ENCODE results near the gene EEFSEC.

EEFSEC gene

GRCh38 chr3:128402319-128402718 is 249.0 kb downstream of the EEFSEC start:
- DNase-seq, result no peak

- no peak for DNase-seq
Observed at GRCh38 chr3:128402998-128403397, 249.7 kb downstream of the EEFSEC start.

GRCh38 chr3:128404276-128405068 is 251.2 kb downstream of the EEFSEC start:
- DNase-seq, result no peak

GRCh38 chr3:128405554-128406277 is 252.4 kb downstream of the EEFSEC start:
- DNase-seq, result no peak

- DNase-seq, result no peak
Observed at GRCh38 chr3:128407247-128407646, 254.0 kb downstream of the EEFSEC start.

GRCh38 chr3:128408012-128408692 is 254.9 kb downstream of the EEFSEC start:
- DNase-seq, result no peak

GRCh38 chr3:128408693-128409623 is 255.7 kb downstream of the EEFSEC start:
- DNase-seq, result no peak

- no peak for DNase-seq
Observed at GRCh38 chr3:128409624-128410581, 256.6 kb downstream of the EEFSEC start.

GRCh38 chr3:128410669-128411573 is 257.6 kb downstream of the EEFSEC start:
- DNase-seq, result no peak

- DNase-seq, result no peak
Observed at GRCh38 chr3:128411574-128412064, 258.3 kb downstream of the EEFSEC start.

- no peak for DNase-seq
Observed at GRCh38 chr3:128412180-128413002, 259.1 kb downstream of the EEFSEC start.

- DNase-seq, result no peak
Observed at GRCh38 chr3:128413003-128413370, 259.7 kb downstream of the EEFSEC start.

GRCh38 chr3:128413413-128414205 is 260.3 kb downstream of the EEFSEC start:
- DNase-seq, result no peak

GRCh38 chr3:128415200-128415772 is 262.0 kb downstream of the EEFSEC start:
- DNase-seq, result no peak

- no peak for DNase-seq
Observed at GRCh38 chr3:128415773-128416577, 262.7 kb downstream of the EEFSEC start.

GRCh38 chr3:128416578-128417211 is 263.4 kb downstream of the EEFSEC start:
- DNase-seq, result no peak

GRCh38 chr3:128418900-128419299 is 265.6 kb downstream of the EEFSEC start:
- DNase-seq, result no peak
